Measurements from ENCODE around the gene EPB41L2.
"Not testable (repeated sequence)": the region's sequence is repeated elsewhere in the genome, so short reads cannot be mapped to it uniquely, and the experiment has no call there.

The EPB41L2 gene

DNA sequence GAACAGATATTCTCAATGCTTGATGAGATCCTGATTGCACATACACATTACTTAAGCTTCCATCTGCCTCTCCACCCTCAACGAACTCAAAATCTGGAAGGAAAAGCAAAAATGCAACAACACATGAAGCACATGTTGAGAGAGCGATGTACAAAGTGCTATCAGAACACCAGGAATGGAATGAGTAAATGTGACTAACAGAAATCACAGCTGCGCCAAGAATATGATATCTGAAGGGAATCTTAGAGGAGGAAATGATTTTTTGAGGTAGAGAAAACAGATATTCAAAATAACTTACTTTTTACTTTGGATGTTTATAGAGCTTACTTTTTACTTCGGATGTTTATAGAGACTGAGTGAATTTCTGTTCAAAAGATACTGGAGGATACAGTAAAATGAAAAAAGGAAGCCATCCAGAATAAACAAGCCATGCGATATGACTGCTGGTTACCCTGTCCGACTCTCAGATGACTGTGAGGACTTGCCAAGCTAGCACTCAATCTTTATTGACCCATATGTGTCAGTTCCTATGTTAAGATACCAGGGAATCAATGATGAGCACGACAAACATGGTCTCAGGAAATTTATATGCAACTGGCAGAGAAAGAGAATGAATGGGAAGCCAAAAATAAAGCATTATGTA, 133.9 kb downstream of the EPB41L2 start:
- H3K27me3 Mint-ChIP-seq: no peaks in the 10 kb centered on the region
- H3K27ac Mint-ChIP-seq: no peak overlapping the region
- H3K4me3 Mint-ChIP-seq: no peak overlapping the region
- no peaks in the 10 kb centered on the region for H3K9me3 Mint-ChIP-seq (ENCODE audit: low read depth)
- no peaks in the 10 kb centered on the region for H3K4me1 Mint-ChIP-seq (ENCODE audit: low read depth)
- peaks cover 4% of the 10 kb centered on the region for H3K36me3 Mint-ChIP-seq

DNA sequence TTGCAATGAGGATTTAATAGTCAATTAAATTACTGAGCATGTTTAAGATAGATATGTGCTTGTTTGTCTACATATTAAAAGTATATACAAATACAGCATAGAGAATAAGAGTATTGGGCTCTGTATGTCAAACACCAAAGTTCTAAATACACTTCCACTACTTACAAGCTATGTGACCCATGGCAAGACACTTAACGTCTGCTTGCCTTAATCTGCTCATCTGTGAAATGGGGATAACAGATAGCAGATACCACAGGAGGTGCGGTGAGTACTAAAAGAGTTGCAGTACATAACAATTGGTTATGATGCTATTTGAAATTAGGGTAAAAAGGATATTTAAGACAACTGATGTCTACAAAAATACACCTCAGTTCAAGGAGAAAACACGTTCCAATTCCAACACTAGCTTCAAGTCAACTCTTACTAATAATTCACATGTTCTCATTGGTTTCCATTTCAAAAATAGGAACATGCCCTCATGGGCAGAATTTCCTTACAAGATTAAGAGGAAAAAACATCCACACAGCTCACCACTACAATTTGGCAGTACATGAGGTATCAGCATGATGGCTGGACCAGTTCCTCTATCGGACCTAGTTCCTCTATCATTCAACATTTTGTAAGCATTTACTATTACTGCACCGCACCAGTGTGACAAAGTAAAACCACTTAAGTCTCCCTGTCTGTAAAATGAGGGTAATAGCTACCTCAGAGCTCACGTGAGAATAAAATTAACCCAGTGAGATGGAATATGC, 134.7 kb downstream of the EPB41L2 start:
- no peak overlapping the region for H3K27ac Mint-ChIP-seq
- no peaks in the 10 kb centered on the region for H3K27me3 Mint-ChIP-seq
- no peaks in the 10 kb centered on the region for H3K4me1 Mint-ChIP-seq (ENCODE audit: low read depth)
- H3K36me3 Mint-ChIP-seq: peaks cover 4% of the 10 kb centered on the region
- no peaks in the 10 kb centered on the region for H3K9me3 Mint-ChIP-seq (ENCODE audit: low read depth)
- no peak overlapping the region for H3K4me3 Mint-ChIP-seq

DNA sequence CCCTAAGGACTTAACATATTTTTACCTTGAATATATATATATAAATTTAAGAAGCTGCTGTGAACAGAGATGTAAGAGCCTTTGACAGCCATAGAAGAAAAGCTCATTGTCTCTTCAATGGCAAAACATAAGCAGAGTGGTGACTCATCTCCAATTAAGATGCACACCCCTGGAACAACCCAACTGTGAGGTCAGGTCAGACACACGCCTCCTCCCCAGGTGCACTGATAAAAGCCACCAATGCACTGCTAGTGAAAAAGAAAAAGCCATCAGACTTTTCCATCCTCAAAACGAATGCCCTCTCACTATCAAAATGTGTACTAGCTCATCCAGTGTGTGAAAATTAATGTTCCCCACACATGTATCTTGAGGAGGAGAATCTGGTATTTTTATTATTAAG, 135.7 kb downstream of the EPB41L2 start:
- H3K9me3 Mint-ChIP-seq (ENCODE audit: low read depth): no peaks in the 10 kb centered on the region
- no peaks in the 10 kb centered on the region for H3K4me1 Mint-ChIP-seq (ENCODE audit: low read depth)
- no peak overlapping the region for H3K4me3 Mint-ChIP-seq
- H3K36me3 Mint-ChIP-seq: peaks cover 6% of the 10 kb centered on the region
- H3K27me3 Mint-ChIP-seq: no peaks in the 10 kb centered on the region
- H3K27ac Mint-ChIP-seq: no peak overlapping the region

DNA sequence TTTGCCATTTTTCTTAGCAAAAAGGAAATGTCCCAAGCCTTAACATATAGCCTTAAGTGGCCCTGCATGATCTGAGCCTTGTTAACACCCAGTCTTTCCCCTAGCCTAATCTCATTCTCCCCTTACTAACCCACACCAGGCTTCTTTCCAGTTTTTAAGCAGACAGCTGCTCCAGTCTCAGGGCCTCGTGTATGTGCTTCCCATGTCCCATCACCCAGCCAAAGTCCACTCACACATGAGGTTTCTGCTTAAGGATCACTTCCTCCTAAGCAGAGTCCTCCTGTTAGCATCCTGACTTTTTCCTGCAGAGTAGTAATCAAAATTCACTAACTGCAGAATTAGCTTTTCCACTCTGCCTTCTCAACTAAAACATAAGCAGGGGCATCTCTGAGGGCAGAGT, 139.7 kb downstream of the EPB41L2 start:
- no peak overlapping the region for H3K27ac Mint-ChIP-seq
- H3K36me3 Mint-ChIP-seq: peaks cover 6% of the 10 kb centered on the region
- H3K9me3 Mint-ChIP-seq (ENCODE audit: low read depth): no peaks in the 10 kb centered on the region
- H3K4me1 Mint-ChIP-seq (ENCODE audit: low read depth): no peaks in the 10 kb centered on the region
- no peak overlapping the region for H3K4me3 Mint-ChIP-seq
- H3K27me3 Mint-ChIP-seq: no peaks in the 10 kb centered on the region

GRCh38 chr6:130922922-130923321, 140.1 kb downstream of the EPB41L2 start:
- H3K36me3 Mint-ChIP-seq: peaks cover 6% of the 10 kb centered on the region

DNA sequence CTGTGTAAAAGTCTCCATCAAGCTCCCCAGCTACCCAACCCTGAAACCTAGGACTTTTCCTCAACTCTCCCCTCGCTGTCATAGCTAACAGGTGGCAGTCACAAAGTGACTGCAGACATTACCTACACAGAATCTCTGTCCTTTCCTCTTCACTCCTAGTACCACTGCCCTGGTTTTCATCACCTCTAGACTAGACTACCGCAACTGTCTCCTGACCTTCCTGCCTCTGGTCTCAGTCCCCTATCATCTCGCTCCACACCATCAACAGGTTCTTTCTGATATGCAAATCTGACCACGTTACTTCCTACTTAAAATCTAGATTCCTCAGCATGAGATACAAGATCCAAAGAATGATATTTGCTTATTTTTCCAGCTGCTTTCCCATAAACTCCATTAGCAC, 142.1 kb downstream of the EPB41L2 start:
- Mint-ChIP-seq H3K36me3 (peaks cover 4% of the 10 kb centered on the region), H3K9me3 (ENCODE audit: low read depth) (no peaks in the 10 kb centered on the region), H3K4me1 (ENCODE audit: low read depth) (no peaks in the 10 kb centered on the region), H3K27ac (no peak overlapping the region), H3K4me3 (no peak overlapping the region), H3K27me3 (no peaks in the 10 kb centered on the region)

More at GRCh38 chr6:130922922-130923321, 140.1 kb downstream of the EPB41L2 start:
- no peaks in the 10 kb centered on the region for H3K4me1 Mint-ChIP-seq (ENCODE audit: low read depth)
- H3K4me3 Mint-ChIP-seq: no peak overlapping the region
- no peak overlapping the region for H3K27ac Mint-ChIP-seq
- H3K9me3 Mint-ChIP-seq (ENCODE audit: low read depth): no peaks in the 10 kb centered on the region
- H3K27me3 Mint-ChIP-seq: no peaks in the 10 kb centered on the region

DNA sequence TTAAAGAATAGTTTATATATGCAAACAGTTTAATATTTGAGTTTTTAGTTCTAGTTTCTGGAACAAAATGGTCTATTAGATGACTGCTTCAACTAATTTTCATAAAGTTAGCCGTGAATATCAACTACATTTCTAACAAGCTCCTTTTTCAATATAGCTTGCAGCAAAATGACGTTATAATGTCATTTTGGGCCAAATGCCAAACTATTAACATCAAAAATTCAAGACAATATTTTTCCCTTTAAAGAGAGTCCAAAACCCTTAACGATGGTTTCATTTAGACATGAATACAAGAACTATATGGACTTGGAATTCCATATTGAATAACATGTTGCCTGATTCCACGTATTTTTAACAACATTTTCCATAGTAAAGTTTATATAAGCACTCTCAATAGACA, 144.9 kb downstream of the EPB41L2 start:
- H3K36me3 Mint-ChIP-seq: peaks cover 2% of the 10 kb centered on the region
- H3K9me3 Mint-ChIP-seq (ENCODE audit: low read depth): no peaks in the 10 kb centered on the region
- H3K27me3 Mint-ChIP-seq: no peaks in the 10 kb centered on the region
- H3K27ac Mint-ChIP-seq: no peak overlapping the region
- no peak overlapping the region for H3K4me3 Mint-ChIP-seq
- peaks cover 3% of the 10 kb centered on the region for H3K4me1 Mint-ChIP-seq (ENCODE audit: low read depth)

- H3K9me3 Mint-ChIP-seq (ENCODE audit: low read depth); H3K27ac Mint-ChIP-seq; H3K36me3 Mint-ChIP-seq; H3K4me3 Mint-ChIP-seq; H3K27me3 Mint-ChIP-seq: not testable (repeated sequence)
- peaks cover 11% of the 10 kb centered on the region for H3K4me1 Mint-ChIP-seq (ENCODE audit: low read depth)
These were observed 147.4 kb downstream of the EPB41L2 start for GRCh38 chr6:130915606-130916005.

DNA sequence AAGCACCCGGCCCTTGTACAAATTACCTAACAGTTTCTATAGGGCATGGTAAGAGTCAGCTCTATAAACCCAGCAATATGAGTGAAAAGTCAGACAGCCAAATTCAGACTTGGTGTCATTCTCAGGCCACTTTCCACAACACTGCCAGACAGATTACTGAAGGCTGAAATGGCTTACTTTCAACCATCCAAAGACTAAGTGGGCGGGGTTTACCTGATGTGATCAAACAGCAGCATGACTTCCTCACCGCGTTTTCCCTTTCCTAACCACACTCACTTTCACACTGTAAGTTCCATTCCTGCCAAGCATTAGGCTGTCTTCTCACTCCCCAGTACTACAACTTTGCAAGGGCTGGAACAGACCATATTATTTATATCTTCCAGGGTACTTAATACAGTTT, 149.9 kb downstream of the EPB41L2 start:
- H3K9me3 Mint-ChIP-seq (ENCODE audit: low read depth): no peaks in the 10 kb centered on the region
- no peaks in the 10 kb centered on the region for H3K27me3 Mint-ChIP-seq
- H3K4me1 Mint-ChIP-seq (ENCODE audit: low read depth): peaks cover 11% of the 10 kb centered on the region
- H3K4me3 Mint-ChIP-seq: no peak overlapping the region
- H3K27ac Mint-ChIP-seq: no peak overlapping the region
- peaks cover 10% of the 10 kb centered on the region for H3K36me3 Mint-ChIP-seq

- Mint-ChIP-seq H3K27me3 (no peaks in the 10 kb centered on the region), H3K4me1 (ENCODE audit: low read depth) (peaks cover 11% of the 10 kb centered on the region), H3K27ac (no peak overlapping the region), H3K36me3 (peaks cover 11% of the 10 kb centered on the region), H3K4me3 (no peak overlapping the region), H3K9me3 (ENCODE audit: low read depth) (no peaks in the 10 kb centered on the region)
These were observed 150.6 kb downstream of the EPB41L2 start for GRCh38 chr6:130912434-130912833.

DNA sequence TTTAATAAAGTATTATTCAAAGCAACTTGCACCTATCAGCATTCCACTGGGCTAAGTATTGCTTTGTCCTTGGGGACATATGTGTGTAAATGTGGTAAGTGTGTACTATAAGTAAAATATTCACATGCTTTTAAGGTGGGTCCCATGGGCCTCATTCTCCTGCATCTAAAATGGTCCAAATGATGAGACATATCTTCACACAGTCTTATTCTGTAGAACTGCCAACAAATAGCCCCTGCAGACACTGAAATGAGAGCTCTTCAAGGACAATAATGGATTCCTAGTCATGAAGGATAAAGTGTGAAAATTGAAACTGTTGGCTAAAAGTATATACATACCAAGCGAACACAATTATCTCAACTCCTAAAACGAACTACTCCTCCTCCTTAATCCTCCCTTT, 154.1 kb downstream of the EPB41L2 start:
- no peak overlapping the region for H3K27ac Mint-ChIP-seq
- no peak overlapping the region for H3K4me3 Mint-ChIP-seq
- H3K4me1 Mint-ChIP-seq (ENCODE audit: low read depth): peaks cover 11% of the 10 kb centered on the region
- no peaks in the 10 kb centered on the region for H3K27me3 Mint-ChIP-seq
- H3K9me3 Mint-ChIP-seq (ENCODE audit: low read depth): no peaks in the 10 kb centered on the region
- peaks cover 14% of the 10 kb centered on the region for H3K36me3 Mint-ChIP-seq

GRCh38 chr6:130908188-130908587, 154.9 kb downstream of the EPB41L2 start:
- Mint-ChIP-seq H3K9me3 (ENCODE audit: low read depth) (no peaks in the 10 kb centered on the region), H3K27ac (no peak overlapping the region), H3K4me3 (no peak overlapping the region), H3K4me1 (ENCODE audit: low read depth) (peaks cover 8% of the 10 kb centered on the region), H3K36me3 (peaks cover 14% of the 10 kb centered on the region), H3K27me3 (no peaks in the 10 kb centered on the region)

- Mint-ChIP-seq H3K36me3 (peaks cover 14% of the 10 kb centered on the region), H3K27me3 (no peaks in the 10 kb centered on the region), H3K27ac (no peak overlapping the region), H3K4me1 (ENCODE audit: low read depth) (peaks cover 3% of the 10 kb centered on the region), H3K9me3 (ENCODE audit: low read depth) (no peaks in the 10 kb centered on the region), H3K4me3 (no peak overlapping the region)
These were observed 155.4 kb downstream of the EPB41L2 start for GRCh38 chr6:130907687-130908086.

DNA sequence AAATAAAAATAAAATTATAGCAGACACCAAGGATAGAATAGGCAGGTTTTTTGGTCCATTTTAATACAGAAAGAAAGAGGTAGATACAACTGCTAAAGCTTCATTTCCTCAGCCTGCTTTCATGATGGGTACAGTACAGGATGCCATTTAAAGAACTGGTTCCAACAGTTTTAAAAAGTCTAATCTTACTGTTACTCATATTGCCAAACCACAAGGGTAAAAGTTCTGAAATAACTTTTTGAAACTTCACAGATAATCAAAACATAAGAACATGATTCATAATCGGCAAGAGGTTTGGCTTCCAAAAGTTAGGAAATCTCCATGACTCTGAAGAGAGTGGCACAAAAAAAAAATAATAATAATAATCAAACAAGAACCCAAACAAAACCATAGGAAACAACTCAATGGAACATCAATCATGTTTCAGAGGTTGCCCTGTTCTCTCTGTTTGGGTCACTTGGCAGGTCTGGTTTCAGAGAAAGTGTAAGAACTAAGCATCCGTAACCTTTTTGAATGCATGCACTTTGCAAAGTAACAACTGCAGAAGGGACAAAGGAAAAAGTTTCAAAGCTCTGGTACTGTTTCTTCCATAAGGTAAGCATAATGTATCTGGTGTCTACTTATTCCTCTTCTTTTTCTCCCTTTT, 156.2 kb downstream of the EPB41L2 start:
- Mint-ChIP-seq H3K27me3 (no peaks in the 10 kb centered on the region), H3K27ac (no peak overlapping the region), H3K9me3 (ENCODE audit: low read depth) (no peaks in the 10 kb centered on the region), H3K4me3 (no peak overlapping the region), H3K36me3 (peaks cover 14% of the 10 kb centered on the region), H3K4me1 (ENCODE audit: low read depth) (no peaks in the 10 kb centered on the region)

DNA sequence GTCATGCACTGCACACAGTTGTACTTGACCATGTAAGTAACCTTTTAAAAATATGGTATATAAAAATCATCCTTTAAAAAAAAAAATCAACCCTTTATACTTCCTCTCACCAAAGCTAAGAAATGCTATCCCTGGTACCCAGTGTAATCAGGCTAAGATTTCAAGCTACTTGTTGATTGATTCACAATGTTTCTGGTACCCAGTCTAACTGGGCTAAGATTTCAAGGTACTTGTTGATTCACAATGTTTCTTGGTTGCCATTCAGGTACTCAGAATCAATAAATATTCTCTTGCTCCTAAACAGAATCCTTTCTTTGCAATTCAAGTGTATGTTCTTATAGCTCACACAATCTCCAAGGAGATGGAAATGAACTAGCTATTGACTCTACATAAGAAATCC, 159.4 kb downstream of the EPB41L2 start:
- H3K27ac Mint-ChIP-seq: no peak overlapping the region
- H3K4me1 Mint-ChIP-seq (ENCODE audit: low read depth): no peaks in the 10 kb centered on the region
- no peak overlapping the region for H3K4me3 Mint-ChIP-seq
- H3K9me3 Mint-ChIP-seq (ENCODE audit: low read depth): no peaks in the 10 kb centered on the region
- H3K36me3 Mint-ChIP-seq: peaks cover 9% of the 10 kb centered on the region
- no peaks in the 10 kb centered on the region for H3K27me3 Mint-ChIP-seq
